Measurements from ENCODE around the gene PRR35.

GRCh38 chr16:524274-525040 is 35.7 kb upstream of the PRR35 start:
- TF ChIP-seq POLR2A (IDR thresholded peaks at IDR 0.05; ENCODE audit: low read depth, low read length) (no peak), USF2 (IDR thresholded peaks at IDR 0.05; ENCODE audit: low read depth, low read length) (no peak), CTCF (conservative IDR thresholded peaks at IDR 0.05; ENCODE audit: low read depth, low read length) (no peak), RAD21 (IDR thresholded peaks at IDR 0.05; ENCODE audit: low read length) (no peak), RCOR1 (IDR thresholded peaks at IDR 0.05; ENCODE audit: insufficient replicate concordance, low read length) (no peak)
- TF ChIP-seq, protein P1, sequence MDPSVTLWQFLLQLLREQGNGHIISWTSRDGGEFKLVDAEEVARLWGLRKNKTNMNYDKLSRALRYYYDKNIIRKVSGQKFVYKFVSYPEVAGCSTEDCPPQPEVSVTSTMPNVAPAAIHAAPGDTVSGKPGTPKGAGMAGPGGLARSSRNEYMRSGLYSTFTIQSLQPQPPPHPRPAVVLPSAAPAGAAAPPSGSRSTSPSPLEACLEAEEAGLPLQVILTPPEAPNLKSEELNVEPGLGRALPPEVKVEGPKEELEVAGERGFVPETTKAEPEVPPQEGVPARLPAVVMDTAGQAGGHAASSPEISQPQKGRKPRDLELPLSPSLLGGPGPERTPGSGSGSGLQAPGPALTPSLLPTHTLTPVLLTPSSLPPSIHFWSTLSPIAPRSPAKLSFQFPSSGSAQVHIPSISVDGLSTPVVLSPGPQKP (IDR thresholded peaks at IDR 0.05; ENCODE audit: borderline replicate concordance, low read depth, low read length), result no peak
